PC-3 (cell line): ENCODE data around the gene BLTP3A. TPM values are rescaled to one million over a fixed set of nuclear protein-coding genes. Genes with fewer than 3 reads are reported as not detected.

Source experiments
- ATAC-seq: fragments of 200-7000 bp; cut with Tn5 transposase; 2 replicates; pipeline ENCODE4 v1.9.1; 2020; ENCODE audit warnings: mild to moderate bottlenecking, moderate library complexity
- BruUV-seq: library from RNA; stranded (reverse); fragments of 400-500 nt; replicated peaks from 2 replicates; lab custom pipeline; 2021; lab: Mats Ljungman, UMichigan
- CTCF ChIA-PET: fragments of 300-600 bp; sonication (Branson Sonifier 250); formaldehyde crosslinking; loops from one replicate; lab custom pipeline; 2022; ENCODE audit warnings: antibody characterized with exemption; lab: Charles Lee
- POLR2A ChIA-PET: fragments of 300-600 bp; sonication (Branson Sonifier 250); formaldehyde crosslinking; loops from one replicate; lab custom pipeline; 2022; ENCODE audit warnings: antibody characterized with exemption; ENCODE audit not compliant: unreplicated experiment; lab: Charles Lee
- DNase-seq: peaks from one replicate; pipeline ENCODE4 v3.0.0-alpha.2; 2015
- H2AFZ ChIP-seq: fragments of 300-600 bp; sonication (generic); 2 replicates; pipeline ENCODE4 v1.6.0; 2016; ENCODE audit warnings: antibody characterized with exemption, low read length
- H3F3A ChIP-seq: fragments of 300-600 bp; sonication (generic); one replicate; pipeline ENCODE4 v1.6.0; 2017; ENCODE audit warnings: antibody characterized with exemption, low read length, control low read depth, mild to moderate bottlenecking; ENCODE audit not compliant: unreplicated experiment
- H3K27ac ChIP-seq: fragments of 300-600 bp; sonication (generic); 2 replicates; pipeline ENCODE4 v1.5.1; 2016; ENCODE audit warnings: mild to moderate bottlenecking, low read length
- H3K27me3 ChIP-seq: fragments of 300-600 bp; sonication (generic); 2 replicates; pipeline ENCODE4 v1.6.1; 2016; ENCODE audit warnings: low read length, mixed read lengths
- H3K36me3 ChIP-seq: fragments of 300-600 bp; sonication (generic); 2 replicates; pipeline ENCODE4 v1.6.1; 2016; ENCODE audit warnings: low read depth, mixed run types, low read length, mixed read lengths
- H3K4me1 ChIP-seq: fragments of 300-600 bp; sonication (generic); 2 replicates; pipeline ENCODE4 v1.5.1; 2016; ENCODE audit warnings: low read length; ENCODE audit not compliant: insufficient read depth
- H3K4me2 ChIP-seq: fragments of 300-600 bp; sonication (generic); 2 replicates; pipeline ENCODE4 v1.6.0; 2016; ENCODE audit warnings: low read length
- H3K4me3 ChIP-seq: fragments of 300-600 bp; sonication (generic); 2 replicates; pipeline ENCODE4 v1.5.1; 2016; ENCODE audit warnings: mild to moderate bottlenecking, low read length, mixed read lengths
- H3K79me2 ChIP-seq: fragments of 300-600 bp; sonication (generic); 2 replicates; pipeline ENCODE4 v1.6.1; 2017; ENCODE audit warnings: low read length, mixed read lengths
- H3K9ac ChIP-seq: fragments of 300-600 bp; sonication (generic); 2 replicates; pipeline ENCODE4 v1.6.0; 2016; ENCODE audit warnings: mild to moderate bottlenecking, low read length
- H3K9me2 ChIP-seq: fragments of 300-600 bp; sonication (generic); replicated peaks from 2 replicates; pipeline ENCODE4 v1.6.1; 2016; ENCODE audit warnings: mixed run types, low read length, mixed read lengths
- H3K9me3 ChIP-seq: fragments of 300-600 bp; sonication (generic); 2 replicates; pipeline ENCODE4 v1.6.1; 2016; ENCODE audit warnings: low read length, mixed read lengths
- H4K20me1 ChIP-seq: fragments of 300-600 bp; sonication (generic); 2 replicates; pipeline ENCODE4 v1.6.1; 2016; ENCODE audit warnings: low read length, mixed read lengths
- CTCF ChIP-seq: fragments of 300-600 bp; sonication (generic); conservative IDR thresholded peaks from 2 replicates; pipeline ENCODE4 v1.5.1; 2017; ENCODE audit warnings: antibody characterized with exemption, low read depth, mild to moderate bottlenecking, low read length
- EZH2 ChIP-seq: fragments of 300-600 bp; sonication (generic); IDR thresholded peaks from one replicate; pipeline ENCODE4 v1.6.1; 2017; ENCODE audit warnings: antibody characterized with exemption, mild to moderate bottlenecking, low read length; ENCODE audit not compliant: unreplicated experiment
- EZH2phosphoT487 ChIP-seq: fragments of 300-600 bp; sonication (generic); IDR thresholded peaks from 2 replicates; pipeline ENCODE4 v1.6.1; 2018; ENCODE audit warnings: mild to moderate bottlenecking, antibody characterized with exemption, low read length, borderline replicate concordance
- intact Hi-C: fragments of 100-400 bp; cut with micrococcal nuclease; formaldehyde crosslinking; loops from 2 replicates; pipeline ENCODE4 v1.9.0; 2023
- total RNA-seq: library from RNA; depleted of rRNA; stranded (reverse); fragments of >200 nt; gene quantifications from 2 replicates; pipeline ENCODE4 v1.2.3, GENCODE V29; 2014

The BLTP3A gene
- total RNA-seq, 1 experiment from 2014 or later = 10.6 TPM

GRCh38 chr6:34810017-34810882 lies 18.4 kb downstream of the BLTP3A start:
- CTCF ChIA-PET = no interaction called here
- POLR2A ChIA-PET = interaction anchor here (0.6 kb wide), 1 partner anchor 256 kb away, joined by 3 read pairs; no protein-coding TSS in a partner anchor
- ATAC-seq = peak; percentile 82

GRCh38 chr6:34810936-34811632 lies 19.2 kb downstream of the BLTP3A start:
- Histone ChIP-seq H3K9me3 (no peaks in the 10 kb centered on the region), H3K9ac (no peak overlapping the region), H3K27ac (peak overlapping the region; percentile 73), H3K79me2 (peaks cover 78% of the 10 kb centered on the region), H4K20me1 (peaks cover 7% of the 10 kb centered on the region; the same call in 1 of the 2 replicates), H3K4me3 (peak overlapping the region; percentile 21; the same call in 1 of the 2 replicates), H3K36me3 (no peaks in the 10 kb centered on the region), H2AFZ (no peak overlapping the region), H3K9me2 (no peaks in the 10 kb centered on the region), H3K4me2 (peak overlapping the region; percentile 81), H3F3A (peaks cover 11% of the 10 kb centered on the region), H3K4me1 (peaks cover 41% of the 10 kb centered on the region), H3K27me3 (no peaks in the 10 kb centered on the region)
- no TSS peak for BruUV-seq
- POLR2A ChIA-PET = interaction anchor here (0.6 kb wide), 1 partner anchor 54 kb away, joined by 3 read pairs; the partner anchor contains the start of gene SNRPC
- TF ChIP-seq EZH2phosphoT487 (no peak), EZH2 (no peak), CTCF (no peak)
- intact Hi-C loops = no loop called here
- ATAC-seq (peak; percentile 36), DNase-seq (peak; percentile 49)
- CTCF ChIA-PET = no interaction called here

More at GRCh38 chr6:34810017-34810882, 18.4 kb downstream of the BLTP3A start:
- Histone ChIP-seq H3F3A (peaks cover 11% of the 10 kb centered on the region), H3K9me3 (no peaks in the 10 kb centered on the region), H3K36me3 (no peaks in the 10 kb centered on the region), H3K4me3 (peak overlapping the region; percentile 21), H3K27me3 (no peaks in the 10 kb centered on the region), H3K4me1 (peaks cover 41% of the 10 kb centered on the region), H3K27ac (peak overlapping the region; percentile 73), H3K9me2 (no peaks in the 10 kb centered on the region), H2AFZ (no peak overlapping the region), H3K79me2 (peaks cover 76% of the 10 kb centered on the region), H3K9ac (no peak overlapping the region), H3K4me2 (peak overlapping the region; percentile 81), H4K20me1 (peaks cover 7% of the 10 kb centered on the region; the same call in 1 of the 2 replicates)
- DNase-seq = peak; percentile 86
- no TSS peak for BruUV-seq
- intact Hi-C loops = no loop called here
- TF ChIP-seq EZH2phosphoT487 (no peak), CTCF (no peak), EZH2 (no peak)
